NCI-H2227 (cell line): Measurements from ENCODE around the gene ZNF367.
"Not testable (repeated sequence)": the region's sequence is repeated elsewhere in the genome, so short reads cannot be mapped to it uniquely, and the experiment has no call there.

Source experiments
- DNase-seq: peaks from one replicate; lab custom pipeline; 2025; ENCODE audit not compliant: unreplicated experiment; lab: John Stamatoyannopoulos, UW

ZNF367 gene

DNA sequence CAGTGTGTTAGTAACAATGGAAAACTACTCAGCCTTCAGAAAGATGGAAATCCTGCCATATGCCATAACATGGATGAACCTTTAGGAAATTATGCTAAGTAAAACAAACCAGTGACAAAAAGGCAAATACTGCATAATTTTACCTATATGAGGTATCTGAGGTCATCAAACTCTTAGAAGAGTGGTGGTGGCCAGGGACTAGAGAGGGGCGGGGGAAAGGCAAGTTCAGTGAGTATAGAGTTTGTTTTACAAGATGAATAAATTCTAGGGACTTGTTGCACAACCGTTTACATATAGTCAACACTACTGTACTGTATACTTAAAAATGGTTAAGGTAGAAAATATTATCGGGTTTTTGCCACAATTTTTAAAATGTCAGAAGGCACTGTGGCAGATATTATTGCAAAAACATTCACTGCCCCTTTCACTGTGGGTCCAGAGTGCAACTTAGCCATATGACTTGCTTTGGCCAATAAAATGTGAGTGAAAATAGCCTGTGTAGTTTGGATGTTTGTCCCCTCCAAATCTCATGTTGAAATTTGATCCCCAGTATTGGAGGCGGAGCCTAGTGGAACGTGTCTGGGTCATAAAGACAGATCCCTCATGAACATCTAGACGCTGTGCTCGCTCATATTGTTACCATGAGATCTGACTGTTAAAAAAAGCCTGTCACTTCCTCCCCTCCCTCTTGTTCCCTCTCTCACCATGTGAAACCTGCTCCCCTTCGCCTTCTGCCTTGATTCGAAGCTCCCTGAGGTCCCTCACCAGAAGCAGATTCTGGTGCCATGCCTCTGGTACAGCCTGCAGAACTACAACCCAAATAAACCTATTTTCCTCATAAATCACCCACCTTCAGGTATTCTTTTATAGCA, 9.5 kb downstream of the ZNF367 start:
- no peak for DNase-seq

DNA sequence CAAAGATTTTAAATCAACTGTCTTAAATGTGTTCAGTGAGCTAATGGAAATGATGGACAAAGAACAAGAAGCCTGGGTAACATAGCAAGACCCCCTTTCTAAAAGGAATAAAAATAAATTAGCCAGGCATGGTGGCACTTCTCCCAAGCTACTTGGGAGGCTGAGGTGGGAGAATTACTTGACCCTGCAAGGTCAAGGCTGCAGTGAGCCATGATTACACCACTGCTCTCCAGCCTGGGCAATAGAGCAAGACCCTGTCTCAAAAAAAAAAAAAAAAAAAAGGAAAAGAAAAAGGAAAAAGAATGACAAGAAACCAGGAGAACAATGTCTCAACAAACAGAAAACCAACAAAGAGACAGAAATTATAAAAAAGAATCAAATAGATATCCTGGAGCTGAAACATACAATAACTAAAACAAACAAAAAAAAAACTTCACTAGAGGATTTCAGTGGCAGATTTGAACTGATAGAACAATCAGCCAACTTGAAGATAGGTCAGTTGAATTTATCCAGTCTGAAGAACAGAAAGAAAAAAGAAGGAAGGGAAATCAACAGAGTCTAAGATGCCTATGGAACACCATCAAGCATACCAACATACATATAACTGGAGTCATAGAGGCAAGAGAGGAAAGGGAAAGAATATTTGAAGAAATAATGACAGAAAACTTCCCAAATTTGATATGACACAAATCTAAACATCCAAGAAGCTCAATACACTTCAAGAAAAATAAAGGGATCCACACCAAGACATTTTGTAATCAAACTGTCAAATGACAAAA, 17.8 kb downstream of the ZNF367 start:
- no peak for DNase-seq

DNA sequence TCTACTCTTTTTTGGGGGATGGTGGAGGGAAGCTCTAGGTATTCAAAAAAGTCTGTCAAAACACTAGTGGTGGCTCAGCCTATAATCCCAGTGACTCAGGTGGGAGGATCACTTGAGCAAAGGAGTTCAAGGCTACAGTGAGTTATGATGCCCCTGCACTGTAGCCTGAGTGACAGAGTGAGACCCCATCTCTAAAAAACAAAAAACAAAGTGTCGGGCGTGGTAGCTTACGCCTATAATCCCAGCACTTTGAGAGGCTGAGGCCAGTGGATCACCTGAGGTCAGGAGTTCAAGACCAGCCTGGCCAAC, 18.9 kb downstream of the ZNF367 start:
- DNase-seq, result no peak

DNA sequence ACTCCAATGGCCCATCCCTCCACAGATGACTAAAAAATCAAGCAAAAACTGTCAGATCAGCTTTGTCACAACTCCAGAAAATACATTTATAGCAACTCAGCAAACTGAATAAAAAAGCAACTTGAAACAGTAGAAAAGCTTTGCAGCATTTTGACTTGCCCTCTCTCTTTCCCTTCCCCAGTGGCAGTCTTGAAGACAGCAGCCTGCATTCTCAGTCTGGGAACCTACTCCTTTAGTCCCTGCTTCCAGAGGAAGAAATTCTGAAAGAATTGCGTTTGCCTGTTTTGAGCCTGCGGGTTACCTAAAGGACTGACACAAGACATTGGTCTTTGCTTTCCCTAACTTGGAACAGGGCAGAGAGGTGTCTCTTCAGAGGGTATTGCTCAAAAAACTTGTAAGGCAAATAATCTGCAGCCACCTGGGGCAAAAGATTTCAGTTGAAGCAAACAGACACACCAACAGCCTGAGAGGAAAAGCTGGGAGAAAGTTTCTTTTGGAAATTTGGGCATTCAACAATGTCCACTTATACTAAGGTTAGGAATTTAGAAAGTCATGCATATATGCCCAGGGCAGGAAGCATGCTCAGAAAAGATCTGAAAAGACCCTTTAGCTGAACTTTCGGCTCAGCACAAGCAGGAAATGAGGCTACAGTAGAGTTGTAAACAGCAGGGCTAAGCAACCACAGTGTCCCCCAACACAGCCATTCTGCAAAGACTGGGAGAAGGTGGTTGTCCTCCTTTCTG, 19.4 kb downstream of the ZNF367 start:
- no peak for DNase-seq

DNA sequence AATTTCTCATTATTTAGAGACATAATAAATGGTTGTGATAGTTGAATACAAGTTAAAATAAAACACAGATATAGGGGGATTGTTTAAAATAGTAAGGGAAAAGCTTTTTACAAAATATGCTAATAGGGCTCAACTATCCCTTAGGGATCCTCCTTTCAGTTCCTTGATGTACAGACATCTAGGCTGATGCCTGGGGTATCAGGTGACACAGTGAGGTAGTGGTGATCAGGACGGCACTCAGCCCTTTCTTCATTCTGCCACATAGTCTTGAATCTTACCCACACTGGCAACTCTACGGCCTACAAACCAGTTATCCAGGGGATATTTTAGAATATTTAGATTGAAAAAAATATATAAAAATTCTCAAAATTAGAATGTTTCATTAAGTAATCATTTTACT, 22.2 kb downstream of the ZNF367 start:
- DNase-seq, result no peak

DNA sequence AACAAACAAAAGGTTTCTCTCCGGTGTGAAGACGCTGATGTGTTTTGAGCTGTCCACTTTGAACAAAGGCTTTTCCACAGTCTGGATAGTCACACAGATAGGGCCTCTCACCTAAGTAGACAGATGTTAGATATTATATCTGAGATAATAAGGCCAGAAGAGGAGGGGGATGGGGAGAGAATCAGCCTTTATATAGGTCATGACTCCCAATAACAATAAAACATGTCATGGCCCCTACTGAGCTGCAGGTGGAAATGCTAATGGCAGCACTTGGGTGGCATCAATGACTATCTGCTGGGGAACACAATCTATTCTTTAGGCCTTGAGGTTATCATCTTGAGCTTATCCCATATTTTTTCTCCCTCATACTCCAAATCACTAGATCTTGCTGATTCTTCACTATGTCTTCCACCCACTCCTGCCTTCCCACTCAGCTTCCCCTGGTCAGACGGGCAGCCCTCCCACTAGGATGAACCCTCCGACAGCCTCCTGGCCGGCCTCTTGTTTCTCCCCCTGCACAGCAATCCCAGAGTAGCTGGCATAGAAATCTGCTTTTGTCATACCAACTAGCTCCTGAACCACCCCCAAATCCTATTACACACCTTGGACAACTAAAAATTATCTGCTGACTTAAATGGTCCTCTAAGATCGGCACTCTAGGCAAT, 23.2 kb downstream of the ZNF367 start:
- no peak for DNase-seq

DNA sequence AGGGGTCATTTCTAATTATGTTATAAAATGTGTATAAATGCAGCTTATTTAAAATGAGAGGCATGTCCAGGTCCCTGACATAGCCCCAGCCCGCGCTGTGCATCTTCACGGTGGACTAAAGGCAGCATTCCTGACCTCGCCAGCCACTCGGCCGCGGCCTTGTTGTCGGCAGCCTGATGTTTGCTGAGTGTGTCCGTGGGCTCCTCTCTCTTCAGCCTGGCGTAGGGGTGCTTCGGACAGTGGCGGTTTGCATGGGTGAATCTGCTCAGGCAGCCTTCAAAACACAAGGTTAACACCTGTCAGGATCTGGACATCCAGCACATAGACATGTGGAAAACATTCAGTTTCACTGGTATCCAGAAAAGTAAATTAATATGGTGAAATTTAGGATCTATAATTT, 25.9 kb downstream of the ZNF367 start:
- no peak for DNase-seq

DNA sequence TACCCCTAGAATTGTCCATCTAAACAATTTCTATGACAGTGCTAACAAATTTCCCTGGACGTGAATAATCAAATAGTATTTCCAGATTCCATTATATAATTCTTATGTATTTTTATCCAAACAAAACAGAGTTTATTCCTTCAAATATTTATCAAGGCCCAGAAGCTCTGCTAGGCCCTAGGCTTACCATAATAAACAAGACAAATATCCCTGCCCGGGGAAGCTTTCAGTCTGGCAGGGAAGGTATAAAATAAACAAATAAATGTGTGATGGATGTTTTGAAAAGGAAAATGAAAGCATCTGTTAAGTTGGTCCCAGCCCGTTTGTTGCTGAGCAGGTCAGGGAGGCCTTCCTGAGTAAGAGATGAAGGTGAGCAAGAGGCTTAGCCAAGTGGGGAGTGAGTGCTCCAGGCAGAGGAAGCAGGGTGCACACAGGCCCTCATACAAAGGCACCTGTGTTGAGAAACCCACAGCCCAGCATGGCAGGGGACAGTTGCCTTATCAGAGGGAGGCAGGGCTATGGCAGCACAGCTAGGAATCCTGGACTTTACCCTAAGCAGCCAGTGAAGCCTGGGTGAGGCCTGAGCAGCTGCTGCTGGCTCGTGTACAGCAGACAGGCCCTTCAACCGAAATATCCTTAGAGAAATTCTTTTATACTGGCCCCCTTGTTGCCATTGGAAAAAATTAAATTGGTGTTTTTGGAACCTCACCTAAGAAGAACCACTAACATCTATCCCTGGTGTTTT, 27.0 kb downstream of the ZNF367 start:
- DNase-seq, result no peak

DNA sequence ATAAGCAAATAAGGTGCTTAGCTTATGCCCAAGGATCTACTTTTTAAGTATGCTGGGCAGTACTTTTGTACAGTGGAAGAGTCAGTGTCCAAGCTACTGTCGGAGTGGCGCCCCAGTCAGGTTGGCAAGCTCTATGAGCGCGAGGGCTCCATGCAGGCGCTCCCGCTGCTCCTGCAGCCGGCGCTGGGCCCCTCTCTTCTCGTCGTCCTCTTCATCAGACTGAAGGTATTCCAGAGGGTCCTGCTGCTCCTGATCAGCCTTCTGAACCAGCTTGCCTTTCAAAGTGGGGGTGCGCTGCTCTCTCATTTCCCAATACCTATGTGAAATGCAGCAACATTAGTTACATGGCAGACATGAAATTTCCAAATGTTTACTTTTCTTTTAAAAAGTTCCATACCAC, 30.0 kb downstream of the ZNF367 start:
- DNase-seq, result no peak

DNA sequence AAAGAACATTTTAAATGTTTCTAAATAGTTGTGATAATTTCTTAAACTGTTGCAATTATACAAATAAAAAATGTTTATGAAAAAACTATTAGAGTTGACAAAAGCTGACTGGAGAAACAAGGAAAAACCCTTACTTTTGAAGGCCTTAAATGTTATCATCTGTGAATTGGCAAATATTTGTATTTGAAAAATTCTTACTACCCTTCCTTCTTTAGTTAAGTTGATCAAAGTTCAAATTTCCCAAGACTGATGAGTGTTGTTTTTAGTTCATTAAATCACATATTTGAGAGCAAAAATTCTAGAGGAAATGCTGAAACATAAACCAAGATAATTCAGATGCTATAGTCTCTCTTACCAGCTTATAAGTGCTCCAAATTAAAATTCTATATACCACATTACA, 32.0 kb downstream of the ZNF367 start:
- DNase-seq, result no peak

DNA sequence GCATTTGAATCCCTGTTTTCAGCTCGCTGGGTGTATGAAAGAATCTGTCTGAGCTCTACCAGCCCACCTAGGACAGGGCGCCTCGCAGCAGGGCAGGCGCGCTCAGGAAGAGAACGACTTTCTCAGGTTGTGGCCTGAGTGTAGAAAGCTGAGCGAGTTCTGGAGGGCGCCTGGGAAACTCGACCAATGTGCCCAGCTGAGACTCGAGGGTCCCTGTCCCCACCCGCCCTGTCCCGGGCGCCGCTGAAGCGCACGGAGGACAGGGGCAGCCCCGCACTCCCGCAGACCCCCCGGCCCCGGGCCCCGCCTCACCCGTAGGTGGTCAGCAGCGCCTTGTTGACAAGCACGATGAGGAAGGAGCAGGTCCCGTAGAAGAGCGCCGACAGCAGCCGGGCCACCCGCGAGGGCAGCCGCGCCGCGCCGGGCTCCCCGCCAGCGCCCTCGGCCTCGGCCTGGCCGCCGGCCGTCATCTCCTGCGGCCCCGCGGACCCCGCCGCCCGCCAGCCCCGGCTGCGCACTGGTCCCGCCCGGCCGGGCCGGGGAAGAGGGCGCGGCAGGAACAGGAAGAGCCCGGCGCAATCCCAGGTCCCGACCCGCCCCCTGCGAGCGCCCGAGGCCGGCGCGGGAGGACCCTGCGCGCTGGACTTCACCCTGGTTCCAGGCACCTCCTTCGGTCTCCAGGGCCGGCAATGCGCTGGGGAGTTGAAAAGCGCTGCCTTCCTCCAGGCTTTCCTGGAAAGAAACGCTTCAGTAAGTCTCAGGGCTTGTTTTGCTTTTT, 34.8 kb downstream of the ZNF367 start, which contains the start of gene SLC35D2:
Gene SLC35D2 (minus strand): TSS at position 547 of the 778 bp plus-strand sequence. CDS start 77 bp downstream, at position 470.
- DNase-seq, result peak; percentile 44

DNA sequence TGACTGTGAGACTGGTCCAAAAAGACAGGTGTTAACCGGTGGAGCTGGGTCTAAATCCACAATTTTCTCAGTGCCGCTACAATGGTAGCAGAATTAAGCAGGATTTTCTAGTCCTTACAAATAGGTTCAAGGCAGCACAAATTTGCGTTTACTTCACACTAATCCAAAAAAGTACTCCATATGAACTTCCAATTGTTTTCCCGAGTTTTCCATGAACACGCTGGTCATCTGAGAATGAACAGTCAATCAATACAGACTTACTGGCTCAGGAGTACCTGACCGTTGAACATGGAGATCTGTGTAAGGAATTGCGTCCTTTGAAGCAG, 35.4 kb downstream of the ZNF367 start:
- peak; percentile 24 for DNase-seq

DNA sequence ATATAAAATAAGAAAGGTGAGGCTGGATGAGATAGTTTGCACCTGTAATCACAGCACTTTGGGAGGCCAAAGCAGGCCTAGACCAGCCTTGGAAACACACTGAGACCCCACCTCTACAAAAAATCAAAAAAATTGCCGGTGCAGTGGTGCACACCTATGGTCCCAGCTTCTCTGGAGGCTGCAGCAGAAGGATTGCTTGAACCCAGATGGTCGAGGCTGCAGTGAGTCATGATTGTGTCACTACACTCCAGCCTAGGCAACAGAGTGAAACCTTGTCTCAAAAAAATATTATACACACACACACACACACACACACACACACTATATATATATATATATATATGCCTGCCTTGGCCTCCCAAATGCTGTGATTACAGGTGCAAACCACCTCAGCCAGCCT, 36.0 kb downstream of the ZNF367 start:
- DNase-seq, result no peak

DNA sequence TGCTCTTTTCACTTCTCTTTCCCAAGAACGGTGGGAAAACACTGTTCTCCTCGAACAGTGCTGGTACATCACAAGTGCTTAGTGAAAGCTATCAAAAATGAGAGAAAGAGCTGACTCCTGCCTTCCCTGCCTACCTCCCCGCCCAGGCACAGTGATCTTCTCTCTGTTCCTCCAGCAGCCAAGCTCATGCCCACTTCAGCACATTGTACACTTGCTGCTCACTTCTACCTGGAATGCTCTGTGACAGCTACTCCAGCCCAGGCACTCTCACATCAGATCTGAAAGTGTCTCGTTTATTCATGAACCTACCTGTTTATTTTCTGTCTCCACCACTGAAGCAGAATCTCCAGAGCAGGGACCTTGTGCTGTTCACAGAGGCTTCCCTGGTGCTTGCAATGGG, 36.5 kb downstream of the ZNF367 start:
- DNase-seq, result no peak

DNA sequence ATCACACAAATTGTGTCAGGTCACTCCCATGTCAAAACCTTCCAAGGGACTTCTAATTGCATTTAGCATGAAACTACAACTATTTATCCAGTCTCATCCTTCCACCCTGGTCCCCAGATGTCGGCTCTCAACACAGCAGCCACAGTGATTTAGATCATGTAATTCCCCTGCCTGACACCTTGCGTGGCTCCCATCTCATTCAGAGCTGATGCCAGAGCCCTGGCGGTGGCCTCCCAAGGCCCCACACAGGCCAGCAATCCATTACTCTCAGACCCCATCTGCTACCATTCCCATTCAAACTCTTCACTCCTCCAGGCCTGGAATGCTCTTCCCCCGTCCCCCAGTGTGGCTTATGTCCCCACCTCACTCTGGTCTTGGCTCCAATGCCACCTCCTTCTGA, 37.0 kb downstream of the ZNF367 start:
- no peak for DNase-seq

DNA sequence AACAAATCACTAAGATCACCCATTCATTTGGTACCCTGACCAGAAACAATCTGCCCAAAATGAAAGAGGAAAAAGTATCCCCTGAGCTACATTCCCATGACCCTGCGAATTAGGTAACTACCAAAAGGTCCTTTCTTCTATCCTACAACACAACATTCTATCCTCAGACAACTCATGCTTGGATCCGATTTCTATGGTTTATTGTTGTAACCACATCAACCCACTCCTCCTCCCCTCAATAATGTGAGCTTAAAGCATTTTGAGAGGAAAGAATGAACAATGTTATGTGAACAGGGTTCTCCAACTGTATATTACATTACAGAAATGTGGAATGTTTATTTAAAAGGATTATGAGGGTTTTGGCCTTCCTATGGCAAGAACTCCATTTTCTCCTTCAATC, 38.7 kb downstream of the ZNF367 start:
- DNase-seq, result no peak

DNA sequence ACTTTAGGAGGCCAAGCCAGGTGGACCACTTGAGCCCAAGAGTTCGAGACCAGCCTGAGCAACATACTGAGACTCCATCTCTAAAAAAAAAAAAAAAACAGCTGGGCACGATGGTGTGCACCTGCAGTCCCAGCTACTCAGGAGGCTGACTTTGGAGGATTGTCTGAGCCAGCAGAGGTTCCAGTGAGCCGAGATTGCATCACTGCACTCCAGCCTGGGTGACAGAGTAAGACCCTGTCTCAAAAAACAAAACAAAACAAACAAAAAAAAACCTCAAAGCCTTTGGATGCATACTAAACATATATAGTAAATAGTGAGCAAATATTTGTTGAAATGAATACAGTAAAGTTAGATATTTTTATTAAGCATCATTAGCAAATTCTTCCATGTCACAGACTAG, 40.0 kb downstream of the ZNF367 start:
- no peak for DNase-seq

DNA sequence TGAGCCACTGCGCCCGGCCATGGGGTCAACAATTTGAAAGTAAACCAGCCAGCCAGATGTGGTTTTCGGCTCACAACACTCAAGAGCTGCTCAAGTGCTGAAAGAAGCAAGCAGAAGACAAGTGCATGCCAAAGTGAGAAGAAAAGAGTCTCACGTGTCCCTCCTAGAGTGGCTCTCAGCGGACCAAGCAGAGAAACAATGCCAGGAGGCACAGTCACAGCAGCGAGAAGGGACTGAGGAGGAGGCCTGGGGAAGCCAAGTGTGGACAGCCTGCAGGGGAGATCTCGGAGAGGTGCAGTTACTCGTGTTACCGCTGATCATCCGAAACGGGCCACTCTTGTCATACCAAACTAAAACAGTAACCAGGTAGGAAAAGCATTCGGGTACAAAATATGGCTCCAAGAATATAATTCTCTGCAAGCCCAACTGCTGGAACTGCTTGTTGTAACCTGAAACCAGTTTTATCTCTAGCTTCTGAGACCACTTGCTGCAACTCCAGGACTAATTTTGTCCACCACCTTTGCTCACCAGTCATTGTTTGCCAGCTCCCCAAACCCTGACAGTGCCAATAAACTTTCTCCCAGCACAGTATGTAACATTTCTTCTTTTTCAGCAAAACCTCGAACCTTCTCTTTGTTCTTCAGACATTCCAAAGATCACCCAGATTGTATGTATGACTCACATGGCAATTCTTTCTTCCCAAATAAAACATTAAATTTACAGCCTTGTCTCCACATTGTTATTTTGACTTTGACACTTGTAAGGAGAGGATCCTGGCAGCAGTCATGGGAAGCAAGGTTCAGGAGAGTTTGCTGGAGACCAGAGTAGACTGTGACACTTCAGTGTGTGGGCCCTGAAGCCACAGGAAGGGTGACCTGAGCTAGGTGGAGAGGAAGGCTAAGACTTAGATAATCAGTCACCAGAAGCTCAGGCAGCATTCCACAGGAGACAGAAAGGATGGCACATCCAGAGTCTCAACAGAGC, 41.0 kb downstream of the ZNF367 start:
- DNase-seq, result no peak

DNA sequence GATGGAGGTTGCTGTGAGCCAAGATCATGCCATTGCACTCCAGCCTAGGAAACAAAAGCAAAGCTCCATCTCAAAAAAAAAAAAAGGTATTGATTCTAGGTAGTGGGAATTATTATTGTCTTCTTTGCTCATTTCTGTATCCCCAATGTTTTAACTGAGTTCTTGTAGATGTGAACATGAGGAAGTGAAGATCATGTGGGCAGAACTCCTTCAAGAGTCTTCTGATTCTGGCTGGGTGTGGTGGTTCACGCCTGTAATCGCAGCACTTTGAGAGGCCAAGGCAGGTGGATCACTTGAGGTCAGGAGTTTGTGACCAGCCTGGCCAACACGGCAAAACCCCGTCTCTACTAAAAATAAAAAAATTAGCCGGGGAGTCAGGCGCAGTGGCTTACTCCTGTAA, 42.7 kb downstream of the ZNF367 start:
- DNase-seq, result not testable (repeated sequence)
